OCI-LY1 (cell line): ENCODE data around the gene CAMTA2.

Experiments used
- H2AFZ ChIP-seq: fragments of 200-600 bp; sonication (generic), shearing (Covaris generic); 2 replicates; pipeline ENCODE4 v1.6.0; 2014; ENCODE audit warnings: antibody characterized with exemption, mild to moderate bottlenecking, low read length
- H3F3A ChIP-seq: fragments of 200-600 bp; sonication (generic), shearing (Covaris generic); 2 replicates; pipeline ENCODE4 v1.6.0; 2014; ENCODE audit warnings: mild to moderate bottlenecking, antibody characterized with exemption, low read length, moderate library complexity; ENCODE audit not compliant: insufficient read depth
- H3K27ac ChIP-seq: fragments of 200-600 bp; sonication (generic); 2 replicates; pipeline ENCODE4 v1.5.1; 2014; ENCODE audit warnings: low read length, mixed run types, mild to moderate bottlenecking, low read depth; ENCODE audit not compliant: poor library complexity, severe bottlenecking
- H3K27me3 ChIP-seq: fragments of 200-600 bp; sonication (generic); 2 replicates; pipeline ENCODE4 v1.6.0; 2014; ENCODE audit warnings: antibody characterized with exemption, mild to moderate bottlenecking, low read length, moderate library complexity; ENCODE audit not compliant: insufficient read depth
- H3K36me3 ChIP-seq: fragments of 200-600 bp; sonication (generic); 2 replicates; pipeline ENCODE4 v1.6.1; 2014; ENCODE audit warnings: mild to moderate bottlenecking, antibody characterized with exemption, low read length, moderate library complexity, mixed read lengths; ENCODE audit not compliant: insufficient read depth
- H3K4me1 ChIP-seq: fragments of 200-600 bp; sonication (generic); 2 replicates; pipeline ENCODE4 v1.5.1; 2014; ENCODE audit warnings: mild to moderate bottlenecking, low read length, moderate library complexity; ENCODE audit not compliant: insufficient read depth, severe bottlenecking
- H3K4me2 ChIP-seq: fragments of 200-600 bp; sonication (generic), shearing (Covaris generic); 2 replicates; pipeline ENCODE4 v1.6.1; 2014; ENCODE audit warnings: low read length
- H3K4me3 ChIP-seq: fragments of 200-600 bp; sonication (generic); 2 replicates; pipeline ENCODE4 v1.5.1; 2014; ENCODE audit warnings: low read length, low read depth, mild to moderate bottlenecking, mixed read lengths; ENCODE audit not compliant: poor library complexity, severe bottlenecking
- H3K79me2 ChIP-seq: fragments of 200-600 bp; shearing (Covaris generic); 2 replicates; pipeline ENCODE4 v1.6.1; 2016; ENCODE audit warnings: mixed run types, low read length, mixed read lengths; ENCODE audit not compliant: insufficient read depth
- H3K9ac ChIP-seq: fragments of 200-600 bp; sonication (generic), shearing (Covaris generic); 2 replicates; pipeline ENCODE4 v1.6.1; 2014; ENCODE audit warnings: mild to moderate bottlenecking, low read length, mixed read lengths
- H3K9me2 ChIP-seq: fragments of 200-600 bp; sonication (generic), shearing (Covaris generic); 2 replicates; pipeline ENCODE4 v1.6.1; 2014; ENCODE audit warnings: low read depth, mild to moderate bottlenecking, low read length, mixed read lengths
- H3K9me3 ChIP-seq: fragments of 200-600 bp; shearing (Covaris generic); 2 replicates; pipeline ENCODE4 v1.6.1; 2014; ENCODE audit warnings: low read length, mixed read lengths
- H4K20me1 ChIP-seq: fragments of 200-600 bp; sonication (generic), shearing (Covaris generic); 2 replicates; pipeline ENCODE4 v1.6.0; 2016; ENCODE audit warnings: mild to moderate bottlenecking, low read length; ENCODE audit not compliant: insufficient read depth
- CTCF ChIP-seq: fragments of 200-600 bp; sonication (generic), shearing (Covaris generic); IDR thresholded peaks from 2 replicates; pipeline ENCODE4 v1.5.1; 2017; ENCODE audit warnings: mild to moderate bottlenecking, antibody characterized with exemption, low read length, moderate library complexity, mixed read lengths
- EZH2 ChIP-seq: fragments of 200-600 bp; sonication (generic), shearing (Covaris generic); IDR thresholded peaks from 2 replicates; pipeline ENCODE4 v1.8.0; 2017; ENCODE audit warnings: borderline replicate concordance, mixed run types, mild to moderate bottlenecking, antibody characterized with exemption, low read length, moderate library complexity, mixed read lengths

The CAMTA2 gene

DNA sequence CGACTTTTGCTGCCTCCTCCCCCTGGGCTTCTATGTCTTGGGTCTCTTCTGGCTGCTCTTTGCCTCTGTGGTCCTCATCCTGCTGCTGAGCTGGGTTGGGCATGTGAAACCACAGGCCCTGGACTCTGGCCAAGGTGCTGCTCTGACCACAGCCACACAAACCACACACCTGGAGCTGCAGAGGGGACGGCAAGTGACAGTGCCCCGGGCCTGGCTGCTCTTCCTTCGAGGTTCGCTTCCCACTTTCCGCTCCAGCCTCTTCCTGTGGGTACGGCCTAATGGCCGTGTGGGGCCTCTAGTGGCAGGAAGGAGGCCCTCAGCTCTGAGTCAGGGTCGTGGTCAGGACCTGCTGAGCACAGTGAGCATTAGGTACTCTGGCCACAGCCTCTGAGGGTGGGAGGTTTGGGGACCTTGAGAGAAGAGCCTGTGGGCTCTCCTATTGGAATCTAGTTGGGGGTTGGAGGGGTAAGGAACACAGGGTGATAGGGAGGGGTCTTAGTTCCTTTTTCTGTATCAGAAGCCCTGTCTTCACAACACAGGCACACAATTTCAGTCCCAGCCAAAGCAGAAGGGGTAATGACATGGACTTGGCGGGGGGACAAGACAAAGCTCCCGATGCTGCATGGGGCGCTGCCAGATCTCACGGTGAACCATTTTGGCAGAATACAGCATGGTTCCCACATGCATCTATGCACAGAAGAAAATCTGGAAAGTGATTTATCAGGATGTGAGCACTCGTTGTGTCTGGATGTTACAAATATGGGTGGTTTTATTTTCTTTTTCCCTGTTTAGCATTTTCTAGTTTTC, 53.1 kb downstream of the CAMTA2 start:
- no peaks in the 10 kb centered on the region for H4K20me1 ChIP-seq
- H3K9me2 ChIP-seq, result no peaks in the 10 kb centered on the region
- H3K36me3 ChIP-seq, result peaks cover 39% of the 10 kb centered on the region
- H3K4me2 ChIP-seq, result no peak overlapping the region
- H3F3A ChIP-seq, result no peaks in the 10 kb centered on the region
- no peak overlapping the region for H3K9ac ChIP-seq
- H3K9me3 ChIP-seq, result no peaks in the 10 kb centered on the region
- H2AFZ ChIP-seq, result no peak overlapping the region
- H3K4me1 ChIP-seq, result peaks cover 16% of the 10 kb centered on the region
- no peaks in the 10 kb centered on the region for H3K27me3 ChIP-seq
- H3K27ac ChIP-seq, result no peak overlapping the region
- H3K79me2 ChIP-seq, result peaks cover 6% of the 10 kb centered on the region; the same call in 1 of the 2 replicates
- no peak overlapping the region for H3K4me3 ChIP-seq
- no peak for TF ChIP-seq EZH2
- no peak for TF ChIP-seq CTCF

GRCh38 chr17:4933646-4934045, 53.8 kb downstream of the CAMTA2 start:
- Histone ChIP-seq H3K4me1 (peaks cover 11% of the 10 kb centered on the region), H3K36me3 (peaks cover 39% of the 10 kb centered on the region), H3K9me3 (no peaks in the 10 kb centered on the region), H3K79me2 (no peaks in the 10 kb centered on the region; the same call in 1 of the 2 replicates), H3K4me3 (no peak overlapping the region), H4K20me1 (no peaks in the 10 kb centered on the region), H3K27me3 (no peaks in the 10 kb centered on the region), H3K9me2 (no peaks in the 10 kb centered on the region), H3F3A (no peaks in the 10 kb centered on the region), H3K27ac (no peak overlapping the region), H3K4me2 (no peak overlapping the region), H3K9ac (no peak overlapping the region), H2AFZ (no peak overlapping the region)
- no peak for TF ChIP-seq EZH2
- TF ChIP-seq CTCF, result no peak

DNA sequence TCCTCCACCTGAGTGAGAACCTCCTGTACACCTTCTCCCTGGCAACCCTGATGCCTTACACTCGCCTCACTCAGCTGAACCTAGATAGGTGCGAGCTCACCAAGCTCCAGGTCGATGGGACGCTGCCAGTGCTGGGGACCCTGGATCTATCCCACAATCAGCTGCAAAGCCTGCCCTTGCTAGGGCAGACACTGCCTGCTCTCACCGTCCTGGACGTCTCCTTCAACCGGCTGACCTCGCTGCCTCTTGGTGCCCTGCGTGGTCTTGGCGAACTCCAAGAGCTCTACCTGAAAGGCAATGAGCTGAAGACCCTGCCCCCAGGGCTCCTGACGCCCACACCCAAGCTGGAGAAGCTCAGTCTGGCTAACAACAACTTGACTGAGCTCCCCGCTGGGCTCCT, 54.7 kb downstream of the CAMTA2 start:
- Histone ChIP-seq H3K4me3 (no peak overlapping the region), H3K36me3 (peaks cover 31% of the 10 kb centered on the region), H3K4me1 (peaks cover 5% of the 10 kb centered on the region), H3K27me3 (no peaks in the 10 kb centered on the region), H2AFZ (no peak overlapping the region), H3K9ac (no peak overlapping the region), H3K27ac (no peak overlapping the region), H3K9me3 (no peaks in the 10 kb centered on the region), H4K20me1 (no peaks in the 10 kb centered on the region), H3F3A (no peaks in the 10 kb centered on the region), H3K9me2 (no peaks in the 10 kb centered on the region), H3K4me2 (no peak overlapping the region), H3K79me2 (no peaks in the 10 kb centered on the region)
- TF ChIP-seq CTCF, result no peak
